Measurements from ENCODE around the gene NTM.

GRCh38 chr11:131328843-131329242, 41.6 kb upstream of the NTM start:
- TF ChIP-seq CTCF (IDR thresholded peaks at IDR 0.05; ENCODE audit: low read depth, low read length, poor library complexity, severe bottlenecking) (no peak), EZH2phosphoT487 (IDR thresholded peaks at IDR 0.05; ENCODE audit: borderline replicate concordance, low read length) (no peak)
